ENCODE measurements around the gene SFMBT2. TPM values are rescaled to one million over a fixed set of nuclear protein-coding genes. Genes with fewer than 3 reads are reported as not detected.
A peak's percentile ranks its signal among the peaks of the same experiment; 100 is the strongest.

SFMBT2 gene
- total RNA-seq, 4 donors from 2014 or later = 7.6 to 15.4 (median 10.8) TPM

- under 1% methylated on average over 43 of the region's 43 CpGs for WGBS
- Histone ChIP-seq H3K27ac (replicated peaks in 1 of 4) (peak overlapping the region; percentile 81 to 88 (median 84)), H3K4me3 (peak overlapping the region; percentile 61 to 89 (median 82)), H3K9me3 (no peaks in the 10 kb centered on the region), H3K36me3 (no peaks in the 10 kb centered on the region), H3K4me1 (peaks cover 39 to 60% (median 55%) of the 10 kb centered on the region in 4 donors), H3K27me3 (peaks cover 0 to 23% (median 11%) of the 10 kb centered on the region in 4 donors)
- DNase-seq (ENCODE audit: extremely low spot score) = no peak
- intact Hi-C loops (cut with DNase I) = loop anchor here (5.0 to 10.0 kb wide), 3 partner anchors 286 to 623 kb away; no protein-coding TSS in a partner anchor
- TF ChIP-seq EP300 (IDR thresholded peaks at IDR 0.05) = no peak
- TF ChIP-seq, protein P1, sequence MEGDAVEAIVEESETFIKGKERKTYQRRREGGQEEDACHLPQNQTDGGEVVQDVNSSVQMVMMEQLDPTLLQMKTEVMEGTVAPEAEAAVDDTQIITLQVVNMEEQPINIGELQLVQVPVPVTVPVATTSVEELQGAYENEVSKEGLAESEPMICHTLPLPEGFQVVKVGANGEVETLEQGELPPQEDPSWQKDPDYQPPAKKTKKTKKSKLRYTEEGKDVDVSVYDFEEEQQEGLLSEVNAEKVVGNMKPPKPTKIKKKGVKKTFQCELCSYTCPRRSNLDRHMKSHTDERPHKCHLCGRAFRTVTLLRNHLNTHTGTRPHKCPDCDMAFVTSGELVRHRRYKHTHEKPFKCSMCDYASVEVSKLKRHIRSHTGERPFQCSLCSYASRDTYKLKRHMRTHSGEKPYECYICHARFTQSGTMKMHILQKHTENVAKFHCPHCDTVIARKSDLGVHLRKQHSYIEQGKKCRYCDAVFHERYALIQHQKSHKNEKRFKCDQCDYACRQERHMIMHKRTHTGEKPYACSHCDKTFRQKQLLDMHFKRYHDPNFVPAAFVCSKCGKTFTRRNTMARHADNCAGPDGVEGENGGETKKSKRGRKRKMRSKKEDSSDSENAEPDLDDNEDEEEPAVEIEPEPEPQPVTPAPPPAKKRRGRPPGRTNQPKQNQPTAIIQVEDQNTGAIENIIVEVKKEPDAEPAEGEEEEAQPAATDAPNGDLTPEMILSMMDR (IDR thresholded peaks at IDR 0.05) = no peak
- TF ChIP-seq POLR2AphosphoS5 (IDR thresholded peaks at IDR 0.05) = no peak
- TF ChIP-seq POLR2A (IDR thresholded peaks at IDR 0.05; ENCODE audit: low read depth) = no peak
These were observed 453 bp downstream of the SFMBT2 start for GRCh38 chr10:7410301-7410861.

GRCh38 chr10:7409732-7410168, 1.1 kb downstream of the SFMBT2 start:
- peaks cover 45 to 66% (median 58%) of the 10 kb centered on the region in 4 donors for H3K4me1 ChIP-seq
- H3K4me3 ChIP-seq = peak overlapping the region; percentile 61 to 89 (median 82)
- 0% methylated on average over 15 of the region's 15 CpGs for WGBS
- H3K36me3 ChIP-seq = no peaks in the 10 kb centered on the region
- peak overlapping the region; percentile 81 to 88 (median 84) for H3K27ac ChIP-seq (replicated peaks in 1 of 4)
- no peaks in the 10 kb centered on the region for H3K9me3 ChIP-seq
- intact Hi-C loops (cut with DNase I) = loop anchor here (2.0 to 10.0 kb wide), 4 partner anchors 149 to 622 kb away; no protein-coding TSS in a partner anchor
- TF ChIP-seq, protein P1 (IDR thresholded peaks at IDR 0.05) = no peak
- TF ChIP-seq POLR2A (IDR thresholded peaks at IDR 0.05; ENCODE audit: low read depth) = no peak
- no peak for TF ChIP-seq EP300 (IDR thresholded peaks at IDR 0.05)
- no peak for TF ChIP-seq POLR2AphosphoS5 (IDR thresholded peaks at IDR 0.05)
- H3K27me3 ChIP-seq = peaks cover 0 to 23% (median 11%) of the 10 kb centered on the region in 4 donors
- no peak for DNase-seq (ENCODE audit: extremely low spot score)

DNA sequence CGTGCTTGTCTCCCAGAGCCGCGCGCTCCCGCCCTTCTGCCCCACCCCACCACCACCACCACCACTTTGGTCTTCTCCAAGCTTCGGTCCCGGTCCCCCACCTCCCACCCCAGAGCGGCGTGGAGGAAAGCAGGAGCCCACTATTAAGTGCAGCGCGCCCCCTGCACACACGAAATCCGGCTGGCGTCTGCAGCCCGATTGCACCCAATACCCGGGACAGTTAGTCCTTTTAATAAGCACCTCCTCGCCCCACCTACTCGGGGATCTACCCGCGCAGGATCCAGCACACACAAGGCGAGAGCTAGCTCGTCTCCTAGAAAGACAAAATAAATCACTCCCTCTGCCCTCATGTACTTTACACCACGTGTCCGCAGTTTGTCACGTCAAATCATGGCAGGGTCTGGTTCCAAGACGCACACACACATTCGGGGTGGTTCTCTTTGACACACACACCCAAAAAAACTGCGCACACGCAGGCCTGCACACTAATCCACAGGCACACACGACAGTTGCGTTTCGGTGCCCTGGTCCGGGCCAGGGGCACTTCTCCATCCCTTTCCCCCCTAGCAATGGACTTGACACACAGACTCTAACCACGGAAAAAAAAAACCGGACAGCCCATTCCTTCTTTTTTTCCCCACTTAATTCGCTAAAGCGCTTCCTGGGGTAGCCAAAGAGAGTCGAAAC, 1.6 kb downstream of the SFMBT2 start:
- TF ChIP-seq POLR2AphosphoS5 (IDR thresholded peaks at IDR 0.05) = peak in 1 of 2 donors; percentile 43
- no peak for TF ChIP-seq EP300 (IDR thresholded peaks at IDR 0.05)
- Histone ChIP-seq H3K36me3 (no peaks in the 10 kb centered on the region), H3K27me3 (peaks cover 0 to 23% (median 11%) of the 10 kb centered on the region in 4 donors), H3K4me3 (peak overlapping the region; percentile 61 to 89 (median 82)), H3K27ac (replicated peaks in 1 of 4) (peak overlapping the region; percentile 81 to 88 (median 84)), H3K4me1 (peaks cover 49 to 72% (median 58%) of the 10 kb centered on the region in 4 donors), H3K9me3 (no peaks in the 10 kb centered on the region)
- 2% methylated on average over 34 of the region's 38 CpGs for WGBS
- no peak for DNase-seq (ENCODE audit: extremely low spot score)
- intact Hi-C loops (cut with DNase I) = loop anchor here (2.0 kb wide), 1 partner anchor 148 kb away; no protein-coding TSS in a partner anchor

DNA sequence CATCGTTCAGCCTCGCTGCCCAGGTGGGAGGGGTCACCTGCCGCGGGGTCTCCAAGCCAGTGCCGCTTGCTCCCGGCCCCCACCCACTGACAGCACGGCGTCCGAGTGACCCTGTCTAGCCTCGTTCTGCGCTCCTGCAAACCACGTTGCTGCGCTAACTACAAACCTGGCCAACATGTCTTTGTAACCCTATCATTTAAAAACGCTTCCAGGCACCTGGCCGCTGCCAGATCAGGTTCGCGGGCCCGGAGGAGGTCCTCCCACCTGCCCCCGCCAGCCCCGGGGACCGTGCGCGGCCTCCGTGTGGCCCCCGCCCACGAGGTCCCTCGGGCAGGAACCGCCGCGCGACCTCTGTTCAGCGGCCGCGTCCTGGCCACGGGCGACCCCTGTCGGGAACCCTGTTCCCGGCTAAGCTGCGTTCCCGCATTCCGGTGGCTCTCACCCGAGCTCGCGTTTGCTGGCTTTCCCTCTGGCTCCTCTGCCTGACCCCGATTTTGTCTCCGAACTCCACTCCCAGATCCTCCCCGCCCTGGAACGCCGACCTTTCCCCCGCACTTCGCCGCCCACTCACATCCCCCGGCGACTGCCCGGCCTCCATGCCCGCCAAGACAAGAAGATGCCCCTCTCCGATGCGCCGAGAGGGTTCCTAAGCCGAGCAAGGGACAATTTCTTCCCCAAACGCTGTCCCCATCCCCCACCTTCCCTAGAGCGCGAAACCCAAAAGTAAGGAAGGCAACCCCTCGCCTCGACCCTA, 2.4 kb downstream of the SFMBT2 start:
- Histone ChIP-seq H3K36me3 (no peaks in the 10 kb centered on the region), H3K9me3 (no peaks in the 10 kb centered on the region), H3K27me3 (peaks cover 0 to 23% (median 11%) of the 10 kb centered on the region in 4 donors), H3K27ac (replicated peaks in 1 of 4) (peak overlapping the region; percentile 81 to 88 (median 84)), H3K4me3 (peak overlapping the region; percentile 61 to 89 (median 82)), H3K4me1 (peaks cover 52 to 79% (median 64%) of the 10 kb centered on the region in 4 donors)
- TF ChIP-seq POLR2A (IDR thresholded peaks at IDR 0.05; ENCODE audit: low read depth) (no peak), EP300 (IDR thresholded peaks at IDR 0.05) (peak; percentile 32)
- TF ChIP-seq, protein P1 (IDR thresholded peaks at IDR 0.05) = peak; percentile 58 to 74 (median 70)
- intact Hi-C loops (cut with DNase I) = loop anchor here (2.0 kb wide), 1 partner anchor 148 kb away; no protein-coding TSS in a partner anchor
- DNase-seq (ENCODE audit: extremely low spot score) = no peak
- under 1% methylated on average over 29 of the region's 65 CpGs for WGBS

Data from esophagus muscularis mucosa (tissue), 4 donors.